ENCODE results near the gene SCMH1. TPM values are rescaled to one million over a fixed set of nuclear protein-coding genes. Genes with fewer than 3 reads are reported as not detected.

SCMH1 gene
- total RNA-seq, 1 donor from 2014 or later, result 18.4 TPM

DNA sequence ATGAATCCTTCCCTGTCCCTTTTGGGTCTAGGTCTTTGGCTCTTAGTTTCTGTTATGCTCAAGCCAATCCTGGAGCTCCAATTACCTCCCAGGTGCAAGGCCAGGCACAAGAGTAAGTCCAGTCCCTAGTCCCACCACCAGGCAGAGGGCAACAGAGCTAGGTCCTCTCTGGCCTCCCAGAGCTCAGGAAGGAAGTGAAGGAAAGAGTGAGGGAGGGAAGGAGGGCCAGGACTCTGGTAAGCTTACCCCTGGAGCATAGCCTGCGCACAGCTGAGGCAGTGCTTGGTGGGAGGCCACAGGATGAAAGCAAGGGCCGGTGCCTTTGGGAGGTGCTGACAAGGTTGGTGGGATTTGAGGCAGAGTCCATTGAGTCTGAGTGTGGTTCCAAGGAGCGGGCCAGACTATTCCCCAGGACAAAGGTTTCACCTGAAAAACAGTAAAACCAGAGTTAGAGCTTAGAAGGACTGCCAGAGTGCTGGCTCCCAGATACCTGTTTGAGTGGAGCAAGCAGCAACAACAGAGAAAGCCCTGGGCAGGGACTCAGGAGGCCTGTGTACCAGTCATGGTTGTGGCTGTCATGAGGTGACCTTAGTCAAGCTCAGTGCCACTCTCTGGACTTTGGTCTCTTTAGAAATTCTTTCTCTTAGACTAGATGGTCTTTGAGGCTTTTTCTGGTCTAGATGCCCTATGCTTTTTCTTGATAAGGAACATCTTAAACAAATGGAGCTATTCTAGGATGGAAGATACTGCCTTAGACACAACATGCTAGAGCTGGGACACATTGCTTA lies 204.8 kb downstream of the SCMH1 start:
- peaks cover 14% of the 10 kb centered on the region for H3K36me3 Mint-ChIP-seq (ENCODE audit: low read depth, unreplicated experiment)
- Histone ChIP-seq H3K4me1 (ENCODE audit: insufficient read depth, low read length) (no peaks in the 10 kb centered on the region), H3K27me3 (ENCODE audit: insufficient read depth, low read length) (no peaks in the 10 kb centered on the region), H4K20me1 (ENCODE audit: insufficient read depth, low read length) (no peaks in the 10 kb centered on the region), H3K36me3 (ENCODE audit: insufficient read depth, low read length) (peaks cover 11% of the 10 kb centered on the region), H3K27ac (ENCODE audit: low read depth, low read length) (no peak overlapping the region), H2AFZ (ENCODE audit: low read depth, low read length) (no peak overlapping the region), H3K79me2 (ENCODE audit: insufficient read depth, low read length) (no peaks in the 10 kb centered on the region), H3K4me2 (ENCODE audit: low read length) (no peak overlapping the region), H3K4me3 (ENCODE audit: insufficient read depth, low read depth, low read length) (no peak overlapping the region), H3K9ac (ENCODE audit: low read length) (no peak overlapping the region), H3K9me3 (ENCODE audit: insufficient read depth, low read depth, low read length) (no peaks in the 10 kb centered on the region)
- H3K9me3 Mint-ChIP-seq (ENCODE audit: unreplicated experiment), result no peaks in the 10 kb centered on the region
- DNase-seq (ENCODE audit: low read depth) (no peak), FAIRE-seq (no peak)
- no peaks in the 10 kb centered on the region for H3K27me3 Mint-ChIP-seq (ENCODE audit: low read depth, unreplicated experiment)
- no peak overlapping the region for H3K27ac Mint-ChIP-seq (ENCODE audit: unreplicated experiment)
- peaks cover 6% of the 10 kb centered on the region for H3K4me1 Mint-ChIP-seq (ENCODE audit: low read depth, unreplicated experiment)
- no peak for TF ChIP-seq EZH2 (IDR thresholded peaks at IDR 0.05; ENCODE audit: insufficient read depth, low read length)
- TF ChIP-seq, protein P1, sequence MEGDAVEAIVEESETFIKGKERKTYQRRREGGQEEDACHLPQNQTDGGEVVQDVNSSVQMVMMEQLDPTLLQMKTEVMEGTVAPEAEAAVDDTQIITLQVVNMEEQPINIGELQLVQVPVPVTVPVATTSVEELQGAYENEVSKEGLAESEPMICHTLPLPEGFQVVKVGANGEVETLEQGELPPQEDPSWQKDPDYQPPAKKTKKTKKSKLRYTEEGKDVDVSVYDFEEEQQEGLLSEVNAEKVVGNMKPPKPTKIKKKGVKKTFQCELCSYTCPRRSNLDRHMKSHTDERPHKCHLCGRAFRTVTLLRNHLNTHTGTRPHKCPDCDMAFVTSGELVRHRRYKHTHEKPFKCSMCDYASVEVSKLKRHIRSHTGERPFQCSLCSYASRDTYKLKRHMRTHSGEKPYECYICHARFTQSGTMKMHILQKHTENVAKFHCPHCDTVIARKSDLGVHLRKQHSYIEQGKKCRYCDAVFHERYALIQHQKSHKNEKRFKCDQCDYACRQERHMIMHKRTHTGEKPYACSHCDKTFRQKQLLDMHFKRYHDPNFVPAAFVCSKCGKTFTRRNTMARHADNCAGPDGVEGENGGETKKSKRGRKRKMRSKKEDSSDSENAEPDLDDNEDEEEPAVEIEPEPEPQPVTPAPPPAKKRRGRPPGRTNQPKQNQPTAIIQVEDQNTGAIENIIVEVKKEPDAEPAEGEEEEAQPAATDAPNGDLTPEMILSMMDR (IDR thresholded peaks at IDR 0.05; ENCODE audit: insufficient read depth, low read depth, low read length), result no peak
- H3K4me3 Mint-ChIP-seq (ENCODE audit: unreplicated experiment), result no peak overlapping the region

DNA sequence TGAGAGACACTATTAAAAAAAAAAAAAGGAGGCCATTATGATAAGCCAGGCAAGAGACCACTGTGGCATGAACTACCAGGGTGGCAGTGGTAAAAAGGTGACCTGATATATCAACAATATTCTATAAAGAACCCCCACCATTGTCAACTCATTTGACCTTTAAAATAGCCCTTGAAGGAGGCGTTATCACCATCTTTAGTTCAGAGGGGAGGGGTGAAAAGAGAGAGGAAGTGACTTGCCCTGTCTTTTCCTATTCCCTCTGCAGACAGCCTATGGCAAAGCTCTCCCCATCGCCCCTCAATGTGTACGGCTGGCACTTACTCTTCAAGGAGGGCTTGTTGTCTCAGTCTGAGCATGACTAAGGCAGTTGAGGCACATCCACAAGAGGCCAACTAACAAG lies 208.8 kb downstream of the SCMH1 start:
- no peaks in the 10 kb centered on the region for H3K27me3 ChIP-seq (ENCODE audit: insufficient read depth, low read length)
- no peaks in the 10 kb centered on the region for H3K27me3 Mint-ChIP-seq (ENCODE audit: low read depth, unreplicated experiment)
- peaks cover 11% of the 10 kb centered on the region for H3K36me3 ChIP-seq (ENCODE audit: insufficient read depth, low read length)
- no peaks in the 10 kb centered on the region for H3K4me1 ChIP-seq (ENCODE audit: insufficient read depth, low read length)
- FAIRE-seq (no peak), DNase-seq (ENCODE audit: low read depth) (no peak)
- no peaks in the 10 kb centered on the region for H3K79me2 ChIP-seq (ENCODE audit: insufficient read depth, low read length)
- H3K9ac ChIP-seq (ENCODE audit: low read length), result no peak overlapping the region
- H2AFZ ChIP-seq (ENCODE audit: low read depth, low read length), result no peak overlapping the region
- H4K20me1 ChIP-seq (ENCODE audit: insufficient read depth, low read length), result no peaks in the 10 kb centered on the region
- peaks cover 21% of the 10 kb centered on the region for H3K36me3 Mint-ChIP-seq (ENCODE audit: low read depth, unreplicated experiment)
- no peaks in the 10 kb centered on the region for H3K9me3 Mint-ChIP-seq (ENCODE audit: unreplicated experiment)
- no peak overlapping the region for H3K4me2 ChIP-seq (ENCODE audit: low read length)
- no peak for TF ChIP-seq EZH2 (IDR thresholded peaks at IDR 0.05; ENCODE audit: insufficient read depth, low read length)
- TF ChIP-seq, protein P1 (IDR thresholded peaks at IDR 0.05; ENCODE audit: insufficient read depth, low read depth, low read length), result no peak
- no peak overlapping the region for H3K27ac Mint-ChIP-seq (ENCODE audit: unreplicated experiment)
- H3K4me3 Mint-ChIP-seq (ENCODE audit: unreplicated experiment), result no peak overlapping the region
- no peak overlapping the region for H3K4me3 ChIP-seq (ENCODE audit: insufficient read depth, low read depth, low read length)
- no peak overlapping the region for H3K27ac ChIP-seq (ENCODE audit: low read depth, low read length)
- peaks cover 3% of the 10 kb centered on the region for H3K4me1 Mint-ChIP-seq (ENCODE audit: low read depth, unreplicated experiment)
- no peaks in the 10 kb centered on the region for H3K9me3 ChIP-seq (ENCODE audit: insufficient read depth, low read depth, low read length)

DNA sequence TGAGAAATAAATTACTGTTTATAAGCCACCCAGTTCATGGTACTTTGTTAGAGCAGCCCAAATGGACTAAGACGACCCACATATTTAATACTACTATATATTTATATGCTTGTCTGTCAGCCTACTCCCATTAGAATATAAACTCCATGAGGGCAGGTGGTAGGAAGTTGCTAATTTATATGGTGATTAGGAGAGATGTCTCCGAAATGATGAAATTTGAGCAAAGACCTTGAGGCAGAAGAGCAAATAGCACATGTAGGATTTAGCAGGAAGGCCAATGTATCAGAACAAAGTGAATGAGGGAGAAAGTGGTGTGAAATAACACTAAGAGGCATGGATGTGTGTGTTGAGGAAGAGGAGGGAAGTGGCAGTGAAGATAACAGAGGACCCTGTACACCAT lies 210.0 kb downstream of the SCMH1 start:
- no peak overlapping the region for H3K4me3 ChIP-seq (ENCODE audit: insufficient read depth, low read depth, low read length)
- no peak overlapping the region for H3K4me3 Mint-ChIP-seq (ENCODE audit: unreplicated experiment)
- no peak overlapping the region for H3K9ac ChIP-seq (ENCODE audit: low read length)
- no peaks in the 10 kb centered on the region for H3K9me3 Mint-ChIP-seq (ENCODE audit: unreplicated experiment)
- H3K27ac Mint-ChIP-seq (ENCODE audit: unreplicated experiment), result no peak overlapping the region
- no peaks in the 10 kb centered on the region for H3K27me3 ChIP-seq (ENCODE audit: insufficient read depth, low read length)
- H3K36me3 ChIP-seq (ENCODE audit: insufficient read depth, low read length), result peaks cover 13% of the 10 kb centered on the region
- peaks cover 3% of the 10 kb centered on the region for H3K4me1 Mint-ChIP-seq (ENCODE audit: low read depth, unreplicated experiment)
- H3K79me2 ChIP-seq (ENCODE audit: insufficient read depth, low read length), result no peaks in the 10 kb centered on the region
- H3K27me3 Mint-ChIP-seq (ENCODE audit: low read depth, unreplicated experiment), result no peaks in the 10 kb centered on the region
- no peak overlapping the region for H3K4me2 ChIP-seq (ENCODE audit: low read length)
- FAIRE-seq, result no peak
- no peak for TF ChIP-seq EZH2 (IDR thresholded peaks at IDR 0.05; ENCODE audit: insufficient read depth, low read length)
- TF ChIP-seq, protein P1 (IDR thresholded peaks at IDR 0.05; ENCODE audit: insufficient read depth, low read depth, low read length), result no peak
- H2AFZ ChIP-seq (ENCODE audit: low read depth, low read length), result no peak overlapping the region
- no peaks in the 10 kb centered on the region for H3K4me1 ChIP-seq (ENCODE audit: insufficient read depth, low read length)
- H3K9me3 ChIP-seq (ENCODE audit: insufficient read depth, low read depth, low read length), result no peaks in the 10 kb centered on the region
- no peaks in the 10 kb centered on the region for H4K20me1 ChIP-seq (ENCODE audit: insufficient read depth, low read length)
- peaks cover 25% of the 10 kb centered on the region for H3K36me3 Mint-ChIP-seq (ENCODE audit: low read depth, unreplicated experiment)
- no peak for DNase-seq (ENCODE audit: low read depth)
- no peak overlapping the region for H3K27ac ChIP-seq (ENCODE audit: low read depth, low read length)
